MV-4-11 (cell line): ENCODE data around the gene CHN2.

Source experiments
- DNase-seq: peaks from one replicate; lab custom pipeline; 2025; lab: John Stamatoyannopoulos, UW

Gene CHN2

DNA sequence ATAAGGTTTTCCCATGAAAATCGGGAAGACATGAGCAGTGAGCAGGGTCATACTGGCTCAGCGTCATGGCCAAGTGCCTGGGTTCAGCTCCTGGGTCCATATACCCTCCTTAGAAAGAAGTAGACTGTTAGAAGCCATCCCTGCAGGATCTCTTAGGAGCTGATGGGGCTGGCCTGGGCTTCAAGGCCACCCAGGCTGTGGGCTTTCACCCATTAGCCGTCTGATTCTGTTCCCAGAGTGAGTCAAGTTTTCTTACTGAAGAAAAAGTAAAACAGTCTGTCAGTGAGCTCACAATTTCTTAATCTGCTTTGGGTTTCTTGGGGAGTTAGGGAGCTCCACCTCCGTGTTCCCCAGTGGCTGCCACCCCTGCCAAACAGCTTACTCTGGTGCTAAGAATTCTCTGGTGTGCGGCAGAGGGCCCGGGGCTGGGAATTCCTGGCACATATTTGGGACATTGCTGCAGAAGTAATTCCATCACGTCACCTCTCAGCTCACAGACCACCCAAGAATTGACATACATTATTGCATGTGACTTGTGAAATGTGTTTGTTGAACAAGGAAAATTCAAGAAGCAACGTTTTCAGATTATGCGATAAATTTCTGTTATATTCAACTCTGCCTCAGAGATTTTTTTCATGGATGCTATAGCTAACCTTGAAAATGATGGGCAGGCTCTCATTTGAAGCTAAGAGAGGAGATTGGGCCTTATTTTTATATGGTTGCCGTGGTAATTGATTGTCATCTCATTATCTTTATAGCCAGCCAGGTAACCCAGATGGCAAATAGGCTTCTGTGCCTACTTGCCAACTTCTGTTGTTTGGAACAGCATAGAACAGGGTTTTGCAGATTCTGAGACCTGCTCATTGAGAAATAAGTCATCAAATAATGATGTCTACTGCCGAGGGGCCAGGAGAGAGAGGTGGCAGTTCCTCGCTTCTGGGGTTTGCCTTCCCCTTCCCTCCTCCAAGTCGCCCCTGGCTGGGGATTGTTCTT lies 166.4 kb downstream of the CHN2 start:
- DNase-seq: no peak

GRCh38 chr7:29362380-29362779 lies 167.8 kb downstream of the CHN2 start:
- no peak for DNase-seq

- no peak for DNase-seq
Observed at GRCh38 chr7:29363636-29364425, 169.3 kb downstream of the CHN2 start.

DNA sequence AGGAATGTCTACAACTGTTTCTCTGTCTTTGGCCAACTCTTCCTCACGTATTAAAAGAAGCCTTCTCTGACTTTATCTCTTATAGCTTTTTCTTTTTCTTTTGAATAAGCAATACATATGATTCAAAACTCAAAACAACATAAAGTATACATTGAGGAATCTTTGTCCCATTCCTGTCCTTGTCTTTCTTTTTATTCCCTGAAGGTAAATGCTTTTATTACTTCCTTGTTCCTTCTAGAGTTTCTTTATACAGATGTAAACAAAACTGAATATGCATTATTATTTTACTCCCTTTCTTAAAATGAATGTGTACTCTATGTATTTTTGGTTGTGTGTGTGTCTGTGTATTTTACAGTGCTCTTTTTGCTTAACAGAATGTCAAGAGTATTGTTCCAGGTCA lies 170.1 kb downstream of the CHN2 start:
- DNase-seq: no peak

DNA sequence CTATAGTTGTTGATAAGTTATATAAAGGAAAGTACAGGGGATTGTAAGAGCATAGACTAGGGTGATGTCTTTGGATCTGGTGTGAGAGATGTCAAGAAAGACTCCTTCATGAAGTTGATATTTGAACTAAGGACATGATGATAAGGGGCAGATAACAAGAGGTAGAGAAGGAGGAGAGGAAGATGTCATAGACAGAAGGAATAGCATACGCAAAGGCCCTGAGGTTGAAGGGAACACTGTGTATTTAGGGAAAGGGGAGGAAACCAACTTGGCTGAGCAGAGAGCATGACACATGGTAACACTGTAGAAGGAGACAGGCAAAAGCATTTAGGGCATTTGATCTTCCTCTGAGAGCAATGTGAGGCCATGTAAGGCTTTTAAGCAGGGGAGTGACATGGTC lies 170.8 kb downstream of the CHN2 start:
- no peak for DNase-seq

DNA sequence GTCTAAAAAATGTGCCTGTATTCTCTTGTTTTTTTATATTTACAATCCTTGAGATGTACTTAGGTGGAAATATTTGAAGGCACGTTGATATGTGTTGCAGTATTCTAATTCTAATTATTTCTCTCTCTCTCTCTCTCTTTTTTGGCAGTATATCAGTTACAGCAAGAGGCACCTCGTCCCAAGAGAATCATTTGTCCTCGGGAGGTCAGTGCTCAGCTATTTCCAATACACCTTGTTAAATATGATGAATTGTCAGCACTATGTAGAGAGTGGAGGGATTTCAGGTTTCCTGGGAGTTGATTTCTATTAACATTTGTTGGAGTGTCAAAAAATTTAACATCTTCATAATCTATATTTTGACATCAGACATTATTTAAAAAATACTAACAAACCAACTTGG lies 173.2 kb downstream of the CHN2 start:
- no peak for DNase-seq

GRCh38 chr7:29369909-29370488 lies 175.4 kb downstream of the CHN2 start:
- DNase-seq: no peak

DNA sequence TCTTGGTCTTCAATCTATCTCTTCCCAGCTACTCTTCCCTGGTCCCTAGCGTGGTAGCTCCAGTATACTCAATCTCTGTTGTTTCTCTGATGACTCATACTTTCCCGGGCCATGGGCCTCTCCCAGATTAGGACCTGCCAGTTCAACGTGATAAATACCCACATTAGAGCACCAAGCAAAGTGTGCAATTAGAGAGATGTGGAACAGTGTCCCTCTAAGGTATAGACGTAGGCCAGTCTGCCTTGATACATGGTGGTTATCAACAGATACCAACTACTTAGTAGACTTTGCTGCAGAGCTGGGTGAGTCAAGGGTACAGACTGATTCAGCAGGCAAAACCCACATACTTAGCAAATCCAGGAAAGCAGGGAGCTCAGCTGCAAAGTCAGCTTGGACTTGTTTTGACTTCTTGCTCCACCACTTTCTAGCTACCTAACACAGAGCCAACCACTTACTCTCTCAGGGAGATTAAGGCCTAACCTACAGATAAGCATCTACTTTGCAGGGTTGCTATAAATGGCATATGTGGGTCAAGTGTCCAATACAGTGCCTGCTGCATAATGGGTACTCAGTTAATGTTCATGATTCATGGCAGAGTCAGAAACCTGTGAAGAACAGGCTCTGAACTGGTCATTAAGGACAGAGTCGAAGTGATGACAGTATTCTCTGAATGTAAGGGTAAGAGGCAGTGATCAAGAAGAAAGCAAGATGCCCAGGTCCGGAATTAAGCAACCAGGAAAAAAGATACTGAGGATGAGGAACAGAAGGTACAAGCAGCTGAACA lies 176.1 kb downstream of the CHN2 start:
- DNase-seq: no peak

DNA sequence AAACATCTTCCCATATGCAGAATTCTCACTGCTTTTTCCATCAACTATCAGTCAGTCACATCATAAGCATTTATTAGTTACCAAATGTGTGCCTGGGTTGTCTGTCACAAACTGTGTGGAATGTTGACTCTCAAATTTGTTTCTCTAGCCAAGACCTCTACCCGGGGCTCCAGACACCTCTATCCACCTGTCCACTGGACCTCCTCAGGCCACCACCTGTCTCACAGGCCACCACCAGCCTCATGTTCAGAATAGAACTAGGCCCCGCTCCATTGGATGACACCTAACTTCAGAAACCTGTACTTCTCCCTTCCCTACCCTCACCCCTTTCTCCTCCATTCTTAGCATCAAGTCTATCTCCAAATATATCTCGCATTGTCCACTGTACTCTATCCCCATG lies 176.9 kb downstream of the CHN2 start:
- no peak for DNase-seq

DNA sequence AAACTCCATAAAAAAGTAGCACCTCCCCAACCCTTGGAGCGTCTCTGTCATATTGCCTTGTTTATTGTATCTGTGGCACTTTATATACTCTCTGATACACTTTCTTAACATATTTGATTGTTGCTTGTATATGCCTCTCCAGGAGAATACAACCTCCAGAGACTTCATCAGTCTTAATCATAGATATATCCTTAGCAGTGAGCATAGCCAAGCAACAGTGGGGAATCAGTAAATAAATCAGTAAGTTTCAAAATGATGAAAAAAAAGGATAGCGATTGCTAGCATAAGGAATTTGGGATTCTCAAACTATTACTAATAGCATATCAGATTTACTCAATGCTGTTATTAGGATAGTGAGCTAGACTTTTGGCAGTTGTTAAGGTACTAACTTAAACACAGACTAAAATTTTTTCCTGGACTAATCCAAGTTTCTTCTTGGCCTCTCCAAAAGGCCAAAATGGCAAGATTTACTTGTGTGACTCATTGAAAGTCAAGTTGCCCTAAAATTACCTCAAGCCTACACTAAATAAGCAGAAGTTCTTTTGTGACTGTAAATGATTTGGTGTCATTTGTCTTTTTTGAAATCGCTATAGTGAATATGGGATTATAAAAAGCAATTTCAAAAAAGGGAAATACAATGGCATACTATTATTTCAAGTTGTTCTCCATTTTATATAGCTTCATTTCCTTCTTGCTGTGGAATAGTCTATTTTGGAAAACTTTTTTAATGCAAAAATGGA lies 177.9 kb downstream of the CHN2 start:
- DNase-seq: no peak

- no peak for DNase-seq
Observed at GRCh38 chr7:29375641-29376562, 181.3 kb downstream of the CHN2 start.

GRCh38 chr7:29377718-29378117 lies 183.1 kb downstream of the CHN2 start:
- DNase-seq: no peak

DNA sequence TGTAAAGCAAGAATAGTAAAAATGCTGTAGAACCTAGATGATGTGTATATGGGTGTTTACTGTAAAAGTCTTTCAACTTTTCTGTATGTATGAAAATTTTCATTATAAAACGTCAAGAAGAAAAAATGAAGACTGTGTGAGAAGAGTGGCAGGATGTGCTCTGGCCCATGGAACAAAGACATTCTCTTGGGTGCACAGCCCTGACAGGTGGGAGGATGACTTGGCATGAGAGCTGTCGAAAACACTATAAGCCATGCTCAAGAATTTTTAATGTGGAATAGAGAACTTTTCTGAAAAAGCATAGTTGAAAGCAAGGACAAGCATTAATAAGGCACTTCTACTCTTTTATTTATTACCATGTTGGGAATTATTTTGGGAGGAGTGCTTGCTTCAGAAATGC lies 185.0 kb downstream of the CHN2 start:
- DNase-seq: no peak

DNA sequence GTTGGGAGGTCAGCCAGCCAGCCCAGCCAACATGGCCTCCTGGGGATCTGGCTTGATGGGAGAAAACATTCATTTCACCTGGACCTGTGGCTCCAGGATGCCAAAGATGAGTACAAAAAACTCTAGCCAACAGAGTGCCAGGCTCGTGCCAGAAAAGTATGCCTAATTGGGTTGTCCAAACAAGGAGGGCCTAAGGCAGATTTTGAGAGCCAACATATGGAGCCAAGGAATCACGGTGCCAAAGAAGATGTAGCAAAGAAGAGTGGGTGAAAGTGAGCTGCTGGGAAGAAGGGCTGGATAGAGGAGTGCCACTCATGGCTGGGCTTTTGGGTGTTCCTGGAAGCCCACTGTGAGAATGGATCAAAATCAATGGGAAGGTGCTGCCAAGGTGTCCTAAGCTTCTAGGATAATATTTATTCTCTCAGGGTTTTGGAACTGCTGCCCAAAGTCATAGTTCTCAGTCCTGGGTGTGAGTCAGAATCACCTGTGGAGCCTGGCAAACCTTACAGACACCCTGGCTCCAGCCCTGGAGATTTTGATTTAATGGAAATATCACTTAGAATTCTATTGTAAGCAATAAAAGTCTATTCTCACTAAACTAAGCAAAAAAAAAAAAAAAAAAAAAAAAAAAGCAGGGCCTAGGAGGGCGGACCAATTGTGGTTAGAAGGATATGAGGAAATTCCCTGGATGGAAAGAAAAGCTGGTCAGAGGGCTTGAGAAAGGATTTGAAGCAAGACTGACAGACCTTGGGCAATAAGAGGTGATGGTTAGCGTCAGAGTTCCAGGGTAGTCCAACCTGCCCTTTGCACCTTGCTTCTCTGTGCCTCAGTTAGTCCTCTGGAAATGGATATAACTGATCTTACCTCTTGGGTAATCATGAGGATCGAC lies 186.9 kb downstream of the CHN2 start:
- DNase-seq: no peak

DNA sequence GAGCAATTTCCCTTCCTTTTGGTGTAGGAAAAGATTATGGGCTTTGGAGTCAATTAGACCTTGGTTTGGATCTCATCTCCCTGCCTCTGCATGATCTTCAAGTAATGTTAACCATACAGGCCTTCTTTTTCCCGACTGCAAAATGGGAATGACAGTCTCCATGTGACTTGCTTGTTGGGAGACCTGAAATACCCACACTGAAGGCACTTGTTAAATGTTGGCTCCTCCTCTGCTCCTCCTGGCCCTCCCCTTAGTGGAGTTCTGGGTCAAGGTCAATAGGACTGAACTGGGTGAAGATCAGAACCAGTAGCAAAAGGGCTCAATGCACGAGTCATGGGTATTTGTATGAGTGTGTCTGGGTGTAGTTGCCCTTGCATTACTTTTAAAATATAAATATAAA lies 189.7 kb downstream of the CHN2 start:
- no peak for DNase-seq

GRCh38 chr7:29385214-29385814 lies 190.7 kb downstream of the CHN2 start:
- no peak for DNase-seq

DNA sequence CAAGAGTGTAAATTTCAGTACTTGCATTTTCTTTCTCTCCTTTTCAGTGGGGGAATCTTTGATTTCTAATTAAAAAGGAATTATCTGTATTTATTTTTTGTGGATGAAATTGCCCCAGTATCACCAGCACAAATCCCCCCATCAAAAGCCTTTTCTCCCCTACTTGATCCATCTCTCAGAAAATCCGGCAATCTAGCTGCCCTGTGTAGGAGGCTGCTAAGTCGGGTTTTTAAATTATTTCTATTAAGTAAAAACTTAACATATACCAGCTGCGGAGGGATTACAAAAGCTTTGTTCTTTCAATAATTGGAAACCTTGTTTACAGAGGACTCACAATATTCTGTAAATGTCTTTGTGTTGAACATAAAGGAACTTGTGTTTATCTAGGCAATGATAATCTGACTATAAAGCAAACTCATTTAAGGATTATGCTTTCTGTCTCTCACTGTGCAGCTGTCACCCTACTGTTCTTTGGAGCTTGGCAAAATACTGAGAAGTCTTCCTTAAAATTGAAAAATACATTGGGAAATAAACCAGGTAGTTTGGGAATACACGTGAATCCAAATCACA lies 191.7 kb downstream of the CHN2 start:
- DNase-seq: no peak

DNA sequence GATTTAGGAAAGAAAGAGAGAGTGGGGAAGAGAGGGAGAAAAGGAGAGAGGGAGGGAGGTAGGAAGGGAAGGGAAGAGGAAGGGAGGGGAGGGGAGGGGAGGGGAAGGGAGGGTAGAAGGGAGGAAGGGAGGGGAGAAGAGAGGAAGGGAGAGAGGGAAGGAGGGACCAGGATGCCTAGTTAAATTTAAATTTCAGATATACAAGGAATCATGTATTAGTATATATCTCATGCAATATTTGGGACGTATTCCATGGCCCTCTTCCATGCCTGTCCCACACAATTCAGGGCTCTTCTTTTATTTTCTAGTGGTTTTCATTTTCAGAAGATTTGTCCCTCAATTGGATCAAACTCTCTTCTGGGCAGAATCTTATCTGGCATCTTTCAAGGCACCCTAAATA lies 196.7 kb downstream of the CHN2 start:
- DNase-seq: no peak
